HL-60 (cell line): ENCODE data around the gene FIGN.

Experiments
- CTCF ChIP-seq: IDR thresholded peaks from one replicate; pipeline ENCODE4 v1.5.1; 2011; ENCODE audit warnings: low read length, control low read depth, inconsistent platforms; ENCODE audit not compliant: insufficient read depth
- SPI1 ChIP-seq: IDR thresholded peaks from 2 replicates; pipeline ENCODE4 v1.6.1; 2012; ENCODE audit warnings: low read depth, mild to moderate bottlenecking, borderline replicate concordance

GRCh38 chr2:163741435-163741834 is 5.6 kb upstream of the FIGN start:
- TF ChIP-seq CTCF, result no peak
- TF ChIP-seq SPI1, result no peak
